Measurements from ENCODE around the gene S100A6.
A peak's percentile ranks its signal among the peaks of the same experiment; 100 is the strongest.
"Not testable (repeated sequence)": the region's sequence is repeated elsewhere in the genome, so short reads cannot be mapped to it uniquely, and the experiment has no call there.

The S100A6 gene

GRCh38 chr1:153565529-153566374 is 30.0 kb upstream of the S100A6 start, which contains the start of gene S100A2:
TSS of gene S100A2 (minus strand) at chr1:153565844. CDS start at chr1:153563877, 1,967 bp downstream.
- DNase-seq (ENCODE audit: low read depth in 4 of 4, low spot score in 1 of 4): peak in 1 of 4 experiments; percentile 54

- no peak for DNase-seq (ENCODE audit: low read depth in 4 of 4, low spot score in 1 of 4)
Measured at GRCh38 chr1:153563991-153564390, 28.2 kb upstream of the S100A6 start.

- no peak for DNase-seq (ENCODE audit: low read depth in 4 of 4, low spot score in 1 of 4)
Measured at GRCh38 chr1:153563483-153563901, 27.7 kb upstream of the S100A6 start.

GRCh38 chr1:153562021-153562420 is 26.2 kb upstream of the S100A6 start:
- DNase-seq (ENCODE audit: low read depth in 4 of 4, low spot score in 1 of 4): not testable (repeated sequence)

GRCh38 chr1:153561466-153561985 is 25.7 kb upstream of the S100A6 start:
- no peak for DNase-seq (ENCODE audit: low read depth in 4 of 4, low spot score in 1 of 4)

GRCh38 chr1:153560771-153561465 is 25.1 kb upstream of the S100A6 start:
- no peak for DNase-seq (ENCODE audit: low read depth in 4 of 4, low spot score in 1 of 4)

- DNase-seq (ENCODE audit: low read depth in 4 of 4, low spot score in 1 of 4): no peak
Measured at GRCh38 chr1:153560241-153560640, 24.4 kb upstream of the S100A6 start.

- no peak for DNase-seq (ENCODE audit: low read depth in 4 of 4, low spot score in 1 of 4)
Measured at GRCh38 chr1:153557877-153558276, 22.1 kb upstream of the S100A6 start.

GRCh38 chr1:153556348-153556747 is 20.6 kb upstream of the S100A6 start:
- DNase-seq (ENCODE audit: low read depth in 4 of 4, low spot score in 1 of 4): no peak

GRCh38 chr1:153553830-153554541 is 18.2 kb upstream of the S100A6 start:
- no peak for DNase-seq (ENCODE audit: low read depth in 4 of 4, low spot score in 1 of 4)

GRCh38 chr1:153553096-153553495 is 17.3 kb upstream of the S100A6 start:
- no peak for DNase-seq (ENCODE audit: low read depth in 4 of 4, low spot score in 1 of 4)

- no peak for DNase-seq (ENCODE audit: low read depth in 4 of 4, low spot score in 1 of 4)
Measured at GRCh38 chr1:153552335-153552734, 16.5 kb upstream of the S100A6 start.

GRCh38 chr1:153550827-153551500 is 15.2 kb upstream of the S100A6 start:
- DNase-seq (ENCODE audit: low read depth in 4 of 4, low spot score in 1 of 4): no peak

- DNase-seq (ENCODE audit: low read depth in 4 of 4, low spot score in 1 of 4): no peak
Measured at GRCh38 chr1:153550398-153550758, 14.6 kb upstream of the S100A6 start.

GRCh38 chr1:153549741-153550397 is 14.1 kb upstream of the S100A6 start:
- no peak for DNase-seq (ENCODE audit: low read depth in 4 of 4, low spot score in 1 of 4)

- DNase-seq (ENCODE audit: low read depth in 4 of 4, low spot score in 1 of 4): no peak
Measured at GRCh38 chr1:153548722-153549688, 13.2 kb upstream of the S100A6 start, which contains the start of gene S100A3. TSS of gene S100A3 (minus strand) at chr1:153549258. CDS start at chr1:153548485, 773 bp downstream.

GRCh38 chr1:153547560-153548551 is 12.1 kb upstream of the S100A6 start:
- DNase-seq (ENCODE audit: low read depth in 4 of 4, low spot score in 1 of 4): no peak

Data from stimulated activated CD4-positive, alpha-beta T cell treated with anti-CD3 and anti-CD28 coated beads, Interleukin-1b, Interleukin-23, amount 100 ng/mL, for 24 hours (primary cell).